ENCODE results near the gene JAKMIP1.

The JAKMIP1 gene

GRCh38 chr4:6207602-6208001 lies 7.3 kb upstream of the JAKMIP1 start:
- Histone ChIP-seq H3K4me3 (ENCODE audit: low read depth, low read length) (no peak overlapping the region), H3K9me3 (ENCODE audit: severe bottlenecking) (no peaks in the 10 kb centered on the region), H3K27ac (no peak overlapping the region), H3K36me3 (no peaks in the 10 kb centered on the region), H3K27me3 (ENCODE audit: insufficient read depth, low read depth, severe bottlenecking) (no peaks in the 10 kb centered on the region)
- TF ChIP-seq CTCF (IDR thresholded peaks at IDR 0.05; ENCODE audit: low read depth, low read length): no peak
- no peak for DNase-seq

DNA sequence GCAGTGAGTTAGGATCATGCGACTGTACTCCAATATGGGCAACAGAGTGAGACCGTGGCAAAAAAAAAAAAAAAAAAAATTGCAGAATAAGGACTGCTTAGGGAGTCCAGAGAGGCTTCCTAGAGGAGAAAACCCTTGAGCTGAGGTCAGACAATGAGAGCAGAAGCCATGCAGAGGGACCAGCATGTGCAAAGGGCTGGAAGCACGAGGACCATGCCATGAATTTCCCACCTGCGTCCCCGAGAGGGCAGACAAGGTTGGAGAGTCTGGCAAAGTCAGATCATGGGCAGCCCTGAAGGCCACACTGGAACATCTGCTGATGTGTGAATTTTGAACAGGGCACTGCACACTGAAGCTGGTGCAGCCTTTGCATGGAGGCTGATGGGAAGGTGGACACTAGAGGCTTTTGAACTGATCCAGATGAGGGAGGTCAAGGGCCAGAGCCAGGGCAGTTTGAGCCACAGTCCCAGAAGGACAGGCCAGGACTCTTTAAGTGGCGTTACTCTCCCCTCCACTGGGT lies 6.5 kb upstream of the JAKMIP1 start:
- no peaks in the 10 kb centered on the region for H3K9me3 ChIP-seq (ENCODE audit: severe bottlenecking)
- DNase-seq: no peak
- H3K27me3 ChIP-seq (ENCODE audit: insufficient read depth, low read depth, severe bottlenecking): no peaks in the 10 kb centered on the region
- H3K27ac ChIP-seq: no peak overlapping the region
- TF ChIP-seq CTCF (IDR thresholded peaks at IDR 0.05; ENCODE audit: low read depth, low read length): no peak
- no peak overlapping the region for H3K4me3 ChIP-seq (ENCODE audit: low read depth, low read length)
- no peaks in the 10 kb centered on the region for H3K36me3 ChIP-seq

DNA sequence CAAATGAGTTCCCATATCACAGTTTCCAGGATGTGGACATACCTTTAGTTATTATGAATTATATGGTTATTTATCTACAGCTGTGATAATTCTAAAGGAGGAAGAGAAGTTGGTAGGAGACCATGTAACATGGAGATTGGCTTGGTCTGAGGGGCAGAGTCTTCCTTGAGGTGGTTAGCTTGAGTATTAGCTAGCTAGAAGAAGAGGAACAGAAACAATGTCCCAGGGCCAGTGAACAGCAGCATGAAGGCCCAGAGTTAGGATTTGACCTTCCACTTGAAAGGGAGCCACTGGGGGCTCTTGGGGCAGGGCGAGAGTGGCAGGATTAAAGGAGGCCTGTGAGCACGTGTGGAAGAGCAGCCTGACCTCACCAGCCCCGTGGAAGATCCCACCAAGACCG lies 5.6 kb upstream of the JAKMIP1 start:
- TF ChIP-seq CTCF (IDR thresholded peaks at IDR 0.05; ENCODE audit: low read depth, low read length): no peak
- Histone ChIP-seq H3K9me3 (ENCODE audit: severe bottlenecking) (no peaks in the 10 kb centered on the region), H3K36me3 (no peaks in the 10 kb centered on the region), H3K27me3 (ENCODE audit: insufficient read depth, low read depth, severe bottlenecking) (no peaks in the 10 kb centered on the region), H3K4me3 (ENCODE audit: low read depth, low read length) (no peak overlapping the region), H3K27ac (no peak overlapping the region)
- DNase-seq: no peak

GRCh38 chr4:6205567-6205931 lies 5.2 kb upstream of the JAKMIP1 start:
- no peak for DNase-seq
- Histone ChIP-seq H3K27ac (no peak overlapping the region), H3K4me3 (ENCODE audit: low read depth, low read length) (no peak overlapping the region), H3K36me3 (no peaks in the 10 kb centered on the region), H3K9me3 (ENCODE audit: severe bottlenecking) (no peaks in the 10 kb centered on the region), H3K27me3 (ENCODE audit: insufficient read depth, low read depth, severe bottlenecking) (no peaks in the 10 kb centered on the region)
- no peak for TF ChIP-seq CTCF (IDR thresholded peaks at IDR 0.05; ENCODE audit: low read depth, low read length)

DNA sequence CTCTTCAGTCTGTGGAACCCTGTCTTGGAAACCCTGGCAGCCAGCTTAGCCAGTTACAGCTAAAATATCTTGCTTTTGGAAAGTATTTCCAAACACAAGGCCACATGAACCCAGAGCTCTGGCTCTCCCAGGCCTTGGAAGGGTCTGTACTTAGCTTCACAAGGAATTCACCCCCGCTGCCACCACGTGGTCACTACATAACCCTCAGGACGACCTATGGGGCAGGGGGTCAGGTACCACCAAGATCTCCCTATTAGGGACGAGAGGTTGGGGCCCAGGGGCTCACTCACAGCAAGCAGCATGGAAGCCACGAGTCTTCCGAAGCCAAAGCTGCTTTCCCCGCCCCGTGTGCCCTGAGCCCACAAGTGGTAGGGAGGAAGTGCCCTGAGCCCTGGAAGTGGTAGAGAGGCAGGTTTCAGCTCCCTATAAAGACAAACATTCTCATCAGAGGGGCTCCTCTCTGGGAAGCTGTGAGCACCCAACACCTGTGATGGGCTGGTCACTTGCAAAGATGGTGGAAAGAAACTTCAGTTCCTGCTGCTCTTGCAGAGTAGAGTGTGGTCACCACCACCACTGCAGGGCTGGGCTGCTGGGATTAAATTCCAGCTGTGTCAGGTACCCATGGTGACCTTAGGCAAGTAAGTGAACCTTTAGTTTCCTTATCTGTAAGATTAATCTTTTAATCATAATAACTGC lies 4.7 kb upstream of the JAKMIP1 start:
- no peaks in the 10 kb centered on the region for H3K9me3 ChIP-seq (ENCODE audit: severe bottlenecking)
- no peak overlapping the region for H3K4me3 ChIP-seq (ENCODE audit: low read depth, low read length)
- H3K27me3 ChIP-seq (ENCODE audit: insufficient read depth, low read depth, severe bottlenecking): no peaks in the 10 kb centered on the region
- H3K27ac ChIP-seq: no peak overlapping the region
- no peak for DNase-seq
- H3K36me3 ChIP-seq: no peaks in the 10 kb centered on the region
- TF ChIP-seq CTCF (IDR thresholded peaks at IDR 0.05; ENCODE audit: low read depth, low read length): no peak

GRCh38 chr4:6204098-6204497 lies 3.7 kb upstream of the JAKMIP1 start:
- H3K9me3 ChIP-seq (ENCODE audit: severe bottlenecking): no peaks in the 10 kb centered on the region
- H3K4me3 ChIP-seq (ENCODE audit: low read depth, low read length): no peak overlapping the region
- DNase-seq: no peak
- H3K27ac ChIP-seq: no peak overlapping the region
- H3K36me3 ChIP-seq: no peaks in the 10 kb centered on the region
- no peak for TF ChIP-seq CTCF (IDR thresholded peaks at IDR 0.05; ENCODE audit: low read depth, low read length)
- no peaks in the 10 kb centered on the region for H3K27me3 ChIP-seq (ENCODE audit: insufficient read depth, low read depth, severe bottlenecking)
